ENCODE measurements around the gene ADARB2.
"Not testable (repeated sequence)": the region's sequence is repeated elsewhere in the genome, so short reads cannot be mapped to it uniquely, and the experiment has no call there.

ADARB2 gene

DNA sequence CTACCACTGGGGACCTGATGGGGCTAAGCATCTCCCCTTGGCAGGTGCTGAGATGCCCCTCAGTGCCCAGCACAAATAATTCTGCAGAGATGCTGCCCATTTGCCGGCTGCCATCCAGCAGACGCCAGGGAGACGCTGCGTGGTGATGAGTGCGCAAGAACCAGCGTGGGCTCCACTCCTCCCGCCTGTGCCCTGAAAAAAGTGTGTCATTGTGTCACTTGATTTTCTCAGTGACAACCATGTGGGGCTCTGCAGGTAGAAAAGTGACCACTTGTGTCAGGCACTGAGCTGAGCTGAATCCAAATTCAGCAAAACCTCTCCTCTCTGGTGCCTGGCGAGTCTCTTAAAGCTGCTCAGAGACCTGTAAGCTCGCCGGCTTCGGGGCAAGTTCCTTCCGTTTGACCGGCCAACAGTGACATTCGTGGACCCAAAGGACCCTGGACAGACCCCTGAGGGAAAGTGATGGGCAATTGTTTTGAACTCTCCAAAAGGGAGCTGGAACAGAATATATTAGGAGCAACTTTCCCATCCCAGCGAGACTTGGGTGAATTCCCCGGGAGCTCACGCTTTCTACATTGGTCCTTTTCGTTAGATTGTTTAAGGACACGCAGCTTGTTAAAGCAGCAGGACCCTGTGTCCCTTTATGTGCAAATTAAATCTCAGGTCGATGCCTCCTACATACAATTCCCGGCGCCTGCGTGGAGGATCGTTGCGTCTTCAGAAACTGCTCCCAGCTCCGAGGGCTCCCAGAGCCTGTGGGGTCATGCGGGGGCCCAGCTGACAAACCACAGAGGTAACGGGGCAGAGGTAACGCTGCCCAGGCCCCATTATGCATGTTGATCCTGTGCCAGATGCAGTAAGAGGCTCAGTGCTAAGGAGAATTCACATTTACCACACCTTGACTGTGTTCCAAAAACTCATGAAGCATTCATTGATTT is 332.7 kb downstream of the ADARB2 start:
- FAIRE-seq (no peak), DNase-seq (ENCODE audit: insufficient read length, low spot score) (no peak)

DNA sequence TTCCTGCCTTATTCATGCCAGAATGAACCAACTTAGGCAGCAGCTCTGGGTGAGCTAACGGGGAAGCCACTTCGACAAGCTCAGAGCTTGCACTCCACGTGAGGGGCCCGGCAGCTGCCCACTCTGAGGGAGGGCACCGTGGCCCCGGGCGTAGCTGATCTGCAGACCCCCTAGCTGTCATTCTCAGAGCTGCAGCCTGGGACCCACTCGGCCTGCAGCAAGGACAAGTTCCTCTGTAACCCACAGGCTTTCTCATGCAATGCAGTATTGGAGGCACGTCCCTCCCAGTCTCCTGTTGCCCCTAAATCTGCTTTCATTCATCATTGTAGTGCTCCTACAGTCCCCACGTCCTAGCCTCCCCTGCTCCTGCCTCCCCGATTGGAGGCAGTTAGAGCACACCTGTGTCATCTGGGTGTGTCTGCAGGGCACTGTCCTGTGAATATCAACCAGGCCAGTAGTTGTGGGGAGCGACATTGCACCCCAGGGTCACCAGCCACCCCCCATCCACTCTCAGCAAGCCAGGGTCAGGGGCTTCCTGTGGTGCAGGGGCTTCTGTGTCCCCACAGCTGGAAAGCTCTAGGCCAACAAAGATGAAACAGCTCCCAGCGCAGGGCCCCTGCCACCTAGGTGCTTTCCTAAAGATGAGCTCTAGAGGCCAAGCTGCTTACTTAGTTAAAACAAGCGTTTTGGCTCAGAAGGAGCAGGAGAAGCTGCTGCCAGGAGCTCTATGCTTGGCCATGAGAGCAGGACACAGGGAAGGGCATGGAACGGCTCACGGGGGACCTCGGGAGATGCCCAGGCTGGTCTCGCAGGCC is 333.6 kb downstream of the ADARB2 start:
- DNase-seq (ENCODE audit: insufficient read length, low spot score) (no peak), FAIRE-seq (no peak)

DNA sequence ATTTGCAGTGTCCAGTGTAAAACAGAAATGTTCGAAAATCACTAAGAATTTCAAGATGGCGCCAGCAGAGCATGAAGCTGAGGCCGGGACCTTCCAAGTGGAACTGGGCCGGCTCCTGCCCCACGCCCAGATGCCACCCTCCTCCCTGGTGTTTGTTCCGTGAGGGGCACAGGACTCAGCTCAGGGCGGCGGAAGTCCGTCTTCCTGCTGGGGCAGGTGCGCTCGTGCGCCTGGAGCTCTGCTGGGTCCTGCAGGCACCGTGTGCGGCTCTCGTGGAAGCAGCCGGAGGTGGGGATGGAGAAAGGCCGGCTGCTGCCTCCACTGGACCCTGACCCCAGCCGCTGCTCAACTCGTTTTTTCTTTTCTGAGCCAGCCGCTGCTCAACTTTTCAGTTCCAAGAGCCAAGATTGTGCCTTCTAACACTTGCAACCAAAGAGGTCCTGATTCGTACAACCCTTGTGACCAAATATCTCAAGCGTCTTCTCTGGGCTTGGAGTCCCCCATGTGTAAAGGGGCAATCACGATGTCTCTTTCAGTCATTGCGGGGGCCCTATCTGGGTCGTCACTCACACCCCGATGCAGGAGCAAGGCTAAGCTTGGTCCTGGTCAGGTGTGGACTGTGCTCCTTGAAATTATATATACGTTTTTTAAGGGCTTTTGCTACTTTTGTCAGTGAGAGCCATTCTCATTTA is 334.4 kb downstream of the ADARB2 start:
- FAIRE-seq (no peak), DNase-seq (ENCODE audit: insufficient read length, low spot score) (no peak)

- FAIRE-seq (no peak), DNase-seq (ENCODE audit: insufficient read length, low spot score) (no peak)
These were observed 335.1 kb downstream of the ADARB2 start for GRCh38 chr10:1402016-1402770.

DNA sequence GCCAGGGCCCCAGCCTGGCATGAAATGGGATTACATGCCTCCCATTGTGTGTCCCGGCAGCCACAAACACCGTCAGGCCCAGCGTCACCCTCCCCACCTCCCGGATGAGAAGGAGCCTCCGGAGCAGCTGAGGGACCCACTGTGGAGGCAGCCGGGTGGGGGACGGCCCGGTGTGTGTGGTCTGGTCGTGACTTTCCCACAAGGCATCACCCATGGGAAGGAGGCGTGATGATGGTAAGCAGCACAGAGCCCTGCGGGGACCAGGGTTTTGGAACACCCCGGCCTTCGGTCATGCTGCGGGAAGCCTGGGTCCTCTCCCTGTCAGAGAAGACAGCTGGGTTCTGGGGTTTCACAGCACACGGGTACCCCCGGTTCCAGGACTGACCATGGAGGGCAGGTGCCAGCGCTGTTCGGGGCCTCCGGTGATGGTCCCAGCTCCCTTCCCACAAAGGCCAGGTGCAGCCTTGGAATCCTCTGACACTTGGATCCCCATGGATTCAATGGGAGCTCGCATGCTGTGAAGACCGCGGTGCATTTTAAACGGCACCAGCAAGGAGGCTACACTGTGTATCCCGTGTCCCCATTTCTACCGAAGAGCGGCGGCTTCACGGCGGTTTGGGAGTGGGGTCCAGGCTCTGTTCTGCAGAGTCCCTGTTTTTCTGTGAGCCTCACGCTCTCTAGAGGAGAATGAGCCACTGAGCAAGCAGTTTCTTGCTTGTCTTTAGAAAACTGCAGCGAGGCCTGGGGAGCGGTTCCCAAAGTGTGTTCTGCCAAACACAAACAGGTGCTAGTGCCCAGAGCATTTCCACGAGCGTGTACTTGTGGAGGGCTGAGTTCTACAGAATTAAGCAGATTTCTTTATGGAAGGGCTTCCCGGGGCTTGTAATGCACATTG is 336.0 kb downstream of the ADARB2 start:
- DNase-seq (ENCODE audit: insufficient read length, low spot score) = no peak
- no peak for FAIRE-seq

DNA sequence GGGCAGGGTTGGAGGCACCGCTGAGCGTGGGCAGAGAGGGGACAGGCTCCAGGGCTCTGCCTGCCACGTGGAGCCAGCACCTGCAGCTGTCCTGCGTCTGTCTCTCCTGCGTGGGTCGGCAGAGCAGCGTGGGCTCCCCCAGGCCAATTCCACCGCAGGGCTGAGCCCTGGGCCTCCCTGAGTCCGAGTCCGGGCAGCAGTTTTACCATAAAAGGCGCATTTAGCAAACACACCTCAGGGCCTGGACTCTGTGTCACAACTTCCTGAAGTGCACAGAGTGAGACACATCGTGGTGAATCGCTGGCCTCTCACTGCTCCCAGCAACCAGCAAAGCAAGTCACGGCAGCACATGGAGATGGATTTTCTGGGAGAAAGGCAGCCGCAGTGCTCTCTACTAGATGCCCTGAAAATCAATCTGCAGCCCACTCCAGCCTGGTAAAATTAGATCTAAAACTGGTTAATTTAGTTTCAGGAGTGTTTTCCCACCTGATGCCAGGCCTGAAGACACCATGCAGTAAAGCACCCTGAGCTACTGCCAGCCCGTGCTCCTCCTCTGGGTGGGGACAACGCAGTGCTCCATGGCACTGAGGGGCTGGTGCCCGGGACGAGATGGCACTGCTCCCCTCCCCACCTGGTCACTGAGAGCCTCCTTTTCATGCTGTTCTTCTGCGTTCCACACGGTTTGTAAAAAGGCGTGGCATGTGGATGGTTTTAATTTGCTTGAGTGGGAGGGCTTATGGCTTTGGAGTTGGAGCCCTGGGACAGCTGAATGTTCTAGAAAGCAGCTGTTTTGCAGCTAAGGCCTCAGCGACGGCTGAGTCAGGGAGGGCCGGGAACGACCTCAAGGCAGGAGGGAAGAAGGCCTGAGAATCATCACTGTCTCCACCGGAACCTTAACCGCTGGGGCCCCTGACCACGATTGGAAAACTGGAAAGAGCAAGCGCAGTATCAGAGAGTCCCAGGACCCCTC is 336.9 kb downstream of the ADARB2 start:
- FAIRE-seq = no peak
- no peak for DNase-seq (ENCODE audit: insufficient read length, low spot score)

GRCh38 chr10:1399431-1400100 is 337.8 kb downstream of the ADARB2 start:
- FAIRE-seq (no peak), DNase-seq (ENCODE audit: insufficient read length, low spot score) (no peak)

GRCh38 chr10:1398626-1399410 is 338.5 kb downstream of the ADARB2 start:
- FAIRE-seq (no peak), DNase-seq (ENCODE audit: insufficient read length, low spot score) (no peak)

GRCh38 chr10:1398116-1398515 is 339.2 kb downstream of the ADARB2 start:
- FAIRE-seq; DNase-seq (ENCODE audit: insufficient read length, low spot score): not testable (repeated sequence)

- FAIRE-seq (no peak), DNase-seq (ENCODE audit: insufficient read length, low spot score) (no peak)
These were observed 341.1 kb downstream of the ADARB2 start for GRCh38 chr10:1396297-1396635.

DNA sequence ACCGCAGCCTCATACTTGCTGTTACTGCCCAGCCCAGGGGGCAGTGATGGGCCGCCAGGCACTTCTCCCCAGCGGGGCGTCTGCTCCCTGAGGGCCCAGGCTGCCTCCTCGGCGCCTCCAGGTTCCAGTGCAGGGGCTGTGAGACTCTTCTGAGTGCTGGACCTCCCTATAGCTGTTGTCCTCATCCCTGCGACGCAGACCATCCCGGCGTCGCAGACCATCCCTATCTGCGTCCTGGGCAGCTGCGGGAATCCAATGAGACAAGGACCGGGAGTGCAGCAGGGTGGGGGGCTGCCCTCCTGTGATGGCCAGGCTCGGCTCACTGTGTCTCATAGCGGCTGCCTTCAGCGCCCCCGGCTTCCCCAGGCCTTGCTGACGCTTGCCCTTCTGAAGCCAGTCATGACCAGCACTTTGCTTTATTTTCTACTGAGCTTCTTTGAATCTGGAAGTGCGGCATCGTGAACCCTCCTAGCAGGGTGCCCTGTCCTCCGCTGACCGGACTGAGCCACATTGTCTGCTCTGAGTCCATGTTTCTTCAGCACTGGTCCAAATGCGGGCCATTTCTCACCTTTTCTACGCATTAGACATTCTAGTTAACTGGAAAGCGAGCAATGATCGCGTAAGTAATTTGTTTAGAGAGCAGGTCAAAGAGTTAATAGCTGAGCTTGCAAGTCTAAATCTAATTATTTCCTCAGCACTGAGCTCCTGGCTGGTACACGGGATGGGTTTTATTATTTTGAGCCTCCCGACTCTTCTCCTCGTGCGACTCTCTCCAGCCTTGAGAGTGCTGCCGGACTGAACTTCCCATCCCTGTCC is 341.6 kb downstream of the ADARB2 start:
- FAIRE-seq = no peak
- no peak for DNase-seq (ENCODE audit: insufficient read length, low spot score)

DNA sequence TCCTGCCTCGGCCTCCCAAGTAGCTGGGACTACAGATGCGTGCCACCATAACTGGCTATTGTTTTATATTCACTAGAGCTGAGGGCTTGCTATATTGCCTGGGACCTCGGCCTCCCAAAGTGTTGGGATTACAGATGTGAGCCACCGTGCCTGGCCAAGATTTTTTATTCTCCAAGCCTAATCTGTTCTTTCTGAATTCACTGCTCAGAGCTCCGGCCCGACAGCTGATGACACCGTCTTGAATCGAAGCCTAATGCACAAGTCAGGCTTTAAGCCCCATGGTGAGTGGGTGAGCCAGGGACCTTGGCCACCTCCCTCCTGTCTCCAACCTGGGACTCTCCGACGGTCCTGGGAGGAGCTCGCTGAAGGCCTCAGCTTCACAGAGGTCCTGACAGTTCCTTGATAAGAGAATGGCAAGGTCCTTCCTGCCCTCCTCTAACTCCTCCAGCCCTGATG is 342.3 kb downstream of the ADARB2 start:
- DNase-seq (ENCODE audit: insufficient read length, low spot score) = no peak
- FAIRE-seq = no peak

DNA sequence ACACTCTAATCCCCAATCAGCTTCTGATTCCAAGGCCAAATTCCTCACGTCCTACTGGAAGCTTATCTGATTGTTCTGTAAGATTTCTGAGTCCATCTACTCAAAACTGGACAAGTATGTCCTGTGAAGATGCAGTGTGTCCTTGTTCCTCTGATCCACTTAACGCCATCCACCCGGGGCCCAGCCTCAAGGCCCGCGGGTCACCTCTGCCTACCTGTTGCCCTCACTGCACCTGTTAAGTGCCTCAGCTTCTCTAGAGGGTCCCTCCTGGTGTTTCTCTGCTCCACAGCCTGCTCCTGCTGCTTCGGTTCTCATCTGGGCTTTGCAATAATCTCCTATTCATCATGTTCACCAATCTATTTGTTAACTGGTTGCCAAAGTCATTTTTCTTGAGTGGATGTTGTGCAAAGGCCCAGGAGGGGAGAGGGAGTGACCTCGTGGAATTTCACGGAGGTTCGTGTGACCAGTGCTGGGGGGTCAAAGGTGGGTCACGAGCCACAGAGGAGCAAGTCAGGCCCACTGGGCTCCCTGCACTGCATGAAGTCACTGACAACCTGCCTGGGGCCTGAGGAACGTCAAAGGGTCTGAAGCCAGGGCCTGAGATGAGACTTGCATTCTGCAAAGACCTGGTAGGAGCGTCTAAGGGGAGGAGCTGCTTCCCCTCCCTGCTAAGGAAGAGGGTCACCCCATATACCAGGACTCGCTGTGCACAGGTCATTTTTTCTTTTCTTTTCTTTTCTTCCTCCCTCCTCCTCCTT is 343.0 kb downstream of the ADARB2 start:
- no peak for FAIRE-seq

GRCh38 chr10:1393481-1393880 is 343.8 kb downstream of the ADARB2 start:
- no peak for FAIRE-seq

More for the DNA sequence above, 343.0 kb downstream of the ADARB2 start:
- DNase-seq (ENCODE audit: insufficient read length, low spot score) = no peak

DNA sequence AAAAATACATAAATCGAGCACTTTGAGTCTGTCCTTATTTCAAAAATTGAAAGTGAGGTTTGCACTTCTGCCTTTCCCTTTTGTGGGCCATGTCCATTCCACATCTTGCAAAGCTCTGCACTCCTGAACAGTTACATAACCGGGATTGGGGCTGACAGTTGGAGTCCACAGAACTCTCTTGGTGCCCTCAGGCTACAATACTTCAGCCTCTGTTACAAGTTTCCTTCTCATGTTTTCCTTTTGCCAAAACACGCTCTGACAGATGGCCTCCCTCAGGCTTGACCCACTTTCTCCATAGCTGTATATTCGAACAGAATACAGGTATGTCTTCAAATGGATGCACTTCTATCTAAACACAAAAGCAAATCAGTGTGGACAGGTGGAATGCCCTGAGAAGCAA is 345.2 kb downstream of the ADARB2 start:
- FAIRE-seq = no peak

More at GRCh38 chr10:1393481-1393880, 343.8 kb downstream of the ADARB2 start:
- no peak for DNase-seq (ENCODE audit: insufficient read length, low spot score)

More for the DNA sequence above, 345.2 kb downstream of the ADARB2 start:
- DNase-seq (ENCODE audit: insufficient read length, low spot score) = no peak
